Loucy (cell line): ENCODE measurements around the gene RCE1.

ENCODE experiments used
- EZH2phosphoT487 ChIP-seq: fragments of 200-600 bp; IDR thresholded peaks from 2 replicates; pipeline ENCODE4 v1.6.1; 2018; ENCODE audit warnings: antibody characterized with exemption, mild to moderate bottlenecking, moderate library complexity, borderline replicate concordance
- TF ChIP-seq, protein P1 (sequence below): fragments of 200-600 bp; sonication (generic); conservative IDR thresholded peaks from 2 replicates; pipeline ENCODE4 v1.5.1; 2014; ENCODE audit warnings: mild to moderate bottlenecking, antibody characterized with exemption, low read length

DNA sequence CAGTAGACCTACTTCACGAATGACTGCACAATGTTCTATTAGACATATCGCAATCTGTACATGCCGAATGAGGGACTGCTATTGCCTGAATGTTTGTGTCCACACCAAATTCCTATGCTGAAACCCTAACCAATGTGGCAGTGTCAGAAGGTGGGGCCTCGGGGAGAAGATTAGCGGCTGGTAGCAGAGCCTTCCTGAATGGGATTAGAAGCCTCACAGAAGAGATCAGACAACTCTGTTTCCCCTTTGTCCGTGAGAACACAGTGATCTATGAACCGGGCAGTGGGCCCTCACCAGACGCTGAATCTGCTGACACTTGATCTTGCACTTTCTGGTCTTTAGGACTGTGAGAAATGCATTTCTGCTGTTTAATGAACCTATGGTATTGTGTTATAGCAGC is 46.7 kb downstream of the RCE1 start:
- TF ChIP-seq, protein P1, sequence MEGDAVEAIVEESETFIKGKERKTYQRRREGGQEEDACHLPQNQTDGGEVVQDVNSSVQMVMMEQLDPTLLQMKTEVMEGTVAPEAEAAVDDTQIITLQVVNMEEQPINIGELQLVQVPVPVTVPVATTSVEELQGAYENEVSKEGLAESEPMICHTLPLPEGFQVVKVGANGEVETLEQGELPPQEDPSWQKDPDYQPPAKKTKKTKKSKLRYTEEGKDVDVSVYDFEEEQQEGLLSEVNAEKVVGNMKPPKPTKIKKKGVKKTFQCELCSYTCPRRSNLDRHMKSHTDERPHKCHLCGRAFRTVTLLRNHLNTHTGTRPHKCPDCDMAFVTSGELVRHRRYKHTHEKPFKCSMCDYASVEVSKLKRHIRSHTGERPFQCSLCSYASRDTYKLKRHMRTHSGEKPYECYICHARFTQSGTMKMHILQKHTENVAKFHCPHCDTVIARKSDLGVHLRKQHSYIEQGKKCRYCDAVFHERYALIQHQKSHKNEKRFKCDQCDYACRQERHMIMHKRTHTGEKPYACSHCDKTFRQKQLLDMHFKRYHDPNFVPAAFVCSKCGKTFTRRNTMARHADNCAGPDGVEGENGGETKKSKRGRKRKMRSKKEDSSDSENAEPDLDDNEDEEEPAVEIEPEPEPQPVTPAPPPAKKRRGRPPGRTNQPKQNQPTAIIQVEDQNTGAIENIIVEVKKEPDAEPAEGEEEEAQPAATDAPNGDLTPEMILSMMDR = no peak
- no peak for TF ChIP-seq EZH2phosphoT487
